ENCODE measurements around the gene CFHR2.
"Not testable (repeated sequence)": the region's sequence is repeated elsewhere in the genome, so short reads cannot be mapped to it uniquely, and the experiment has no call there.

The CFHR2 gene

GRCh38 chr1:196943568-196943967, at the start of gene CFHR2:
TSS of gene CFHR2 (plus strand) at chr1:196943738. CDS start at chr1:196943881, 143 bp downstream.
- DNase-seq (ENCODE audit: low read depth) = not testable (repeated sequence)

GRCh38 chr1:196896355-196896754, 47.2 kb upstream of the CFHR2 start:
- DNase-seq (ENCODE audit: low read depth) = no peak

- DNase-seq (ENCODE audit: low read depth) = no peak
Observed at GRCh38 chr1:196897158-196897828, 46.2 kb upstream of the CFHR2 start.

GRCh38 chr1:196902344-196902743, 41.2 kb upstream of the CFHR2 start:
- no peak for DNase-seq (ENCODE audit: low read depth)

GRCh38 chr1:196910215-196910614, 33.3 kb upstream of the CFHR2 start:
- DNase-seq (ENCODE audit: low read depth) = no peak

- not testable (repeated sequence) for DNase-seq (ENCODE audit: low read depth)
Observed at GRCh38 chr1:196912283-196912682, 31.3 kb upstream of the CFHR2 start.

- DNase-seq (ENCODE audit: low read depth) = not testable (repeated sequence)
Observed at GRCh38 chr1:196926839-196927238, 16.7 kb upstream of the CFHR2 start.

- DNase-seq (ENCODE audit: low read depth) = not testable (repeated sequence)
Observed at GRCh38 chr1:196932853-196933252, 10.7 kb upstream of the CFHR2 start.

GRCh38 chr1:196933531-196934189, 9.9 kb upstream of the CFHR2 start:
- no peak for DNase-seq (ENCODE audit: low read depth)

- DNase-seq (ENCODE audit: low read depth) = not testable (repeated sequence)
Observed at GRCh38 chr1:196941474-196941873, 2.1 kb upstream of the CFHR2 start.

GRCh38 chr1:196951711-196952394, 8.3 kb downstream of the CFHR2 start:
- no peak for DNase-seq (ENCODE audit: low read depth)

GRCh38 chr1:196954778-196955177, 11.2 kb downstream of the CFHR2 start:
- no peak for DNase-seq (ENCODE audit: low read depth)

- DNase-seq (ENCODE audit: low read depth) = no peak
Observed at GRCh38 chr1:196955926-196956325, 12.4 kb downstream of the CFHR2 start.

- no peak for DNase-seq (ENCODE audit: low read depth)
Observed at GRCh38 chr1:196960854-196961253, 17.3 kb downstream of the CFHR2 start.

- DNase-seq (ENCODE audit: low read depth) = no peak
Observed at GRCh38 chr1:196970182-196970581, 26.6 kb downstream of the CFHR2 start.

- DNase-seq (ENCODE audit: low read depth) = no peak
Observed at GRCh38 chr1:196976278-196976677, 32.7 kb downstream of the CFHR2 start.

- no peak for DNase-seq (ENCODE audit: low read depth)
Observed at GRCh38 chr1:196977278-196977677, 33.7 kb downstream of the CFHR2 start, which contains the start of gene CFHR5. TSS of gene CFHR5 (plus strand) at chr1:196977556. CDS start at chr1:196977665, 109 bp downstream.

- DNase-seq (ENCODE audit: low read depth) = no peak
Observed at GRCh38 chr1:196980859-196981258, 37.3 kb downstream of the CFHR2 start.

GRCh38 chr1:196982247-196982646, 38.7 kb downstream of the CFHR2 start:
- not testable (repeated sequence) for DNase-seq (ENCODE audit: low read depth)

- not testable (repeated sequence) for DNase-seq (ENCODE audit: low read depth)
Observed at GRCh38 chr1:196991919-196992651, 48.5 kb downstream of the CFHR2 start.

- no peak for DNase-seq (ENCODE audit: low read depth)
Observed at GRCh38 chr1:196993916-196994315, 50.4 kb downstream of the CFHR2 start.

- DNase-seq (ENCODE audit: low read depth) = peak; percentile 34
Observed at GRCh38 chr1:196997423-196997822, 53.9 kb downstream of the CFHR2 start.

All from fibroblast of gingiva (primary cell).